ENCODE measurements around the gene REEP3.

- TF ChIP-seq CTCF (conservative IDR thresholded peaks at IDR 0.05 in 1 of 2, IDR thresholded peaks at IDR 0.05 in 1 of 2; ENCODE audit: low read depth in 1 of 2, low read length in 2 of 2) = no peak
- TF ChIP-seq EZH2 (IDR thresholded peaks at IDR 0.05; ENCODE audit: low read length, missing control alignments) = no peak
These were observed 120.6 kb downstream of the REEP3 start for GRCh38 chr10:63641799-63642198.

Measured in fibroblast of lung (primary cell).